GM10266 (cell line): Measurements from ENCODE around the gene USH2A.

ENCODE experiments used
- DNase-seq: peaks from one replicate; pipeline ENCODE4 v3.0.0; 2012; ENCODE audit errors: extremely low spot score
- CTCF ChIP-seq: IDR thresholded peaks from 2 replicates; pipeline ENCODE4 v1.5.1; 2012; ENCODE audit warnings: mild to moderate bottlenecking, low read depth; ENCODE audit not compliant: control insufficient read depth, insufficient read depth; ENCODE audit errors: missing control alignments

The USH2A gene

DNA sequence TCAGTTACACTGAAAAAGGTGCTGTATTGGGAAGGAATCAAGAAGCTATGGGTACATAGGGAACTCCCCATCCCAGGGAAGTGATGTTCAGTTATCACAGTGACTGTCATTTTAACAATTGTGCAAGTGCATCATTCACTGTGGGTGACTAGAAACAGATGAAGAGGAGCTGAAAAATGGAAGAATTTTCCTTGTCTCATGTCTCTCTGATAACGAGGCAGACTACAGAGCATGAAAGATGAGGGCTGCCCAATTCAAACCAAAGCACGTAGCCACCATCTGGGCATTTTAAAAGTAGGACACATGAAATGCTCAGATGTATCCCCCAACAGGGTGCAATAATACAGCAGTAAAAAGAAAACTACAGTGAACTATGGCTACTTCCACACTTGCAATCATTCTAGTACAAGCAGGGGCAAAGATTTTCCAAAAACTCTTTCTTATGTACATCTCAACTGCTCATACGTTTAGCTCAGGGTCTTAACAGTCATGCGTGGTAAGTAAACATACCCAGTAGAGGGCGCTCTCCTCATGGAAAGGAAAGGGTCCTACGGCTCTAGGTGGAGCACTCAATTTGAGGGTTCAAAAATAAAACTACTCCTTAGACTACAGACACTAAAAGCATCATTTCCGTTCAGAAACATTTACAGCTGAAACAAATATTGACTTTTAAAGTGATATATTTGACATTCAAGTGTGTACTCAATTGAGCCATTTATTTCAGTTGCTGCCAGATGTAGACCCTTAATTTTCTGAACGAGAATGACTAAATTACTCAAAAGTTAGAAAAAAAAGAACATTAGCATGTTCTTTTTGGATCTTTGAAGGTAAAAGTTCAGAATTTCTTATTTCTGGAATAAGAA is 713.0 kb downstream of the USH2A start:
- peak; percentile 40 for DNase-seq

GRCh38 chr1:215704089-215704860 is 719.0 kb downstream of the USH2A start:
- TF ChIP-seq CTCF: no peak
- DNase-seq: no peak

More for the DNA sequence above, 713.0 kb downstream of the USH2A start:
- TF ChIP-seq CTCF: peak; percentile 63

DNA sequence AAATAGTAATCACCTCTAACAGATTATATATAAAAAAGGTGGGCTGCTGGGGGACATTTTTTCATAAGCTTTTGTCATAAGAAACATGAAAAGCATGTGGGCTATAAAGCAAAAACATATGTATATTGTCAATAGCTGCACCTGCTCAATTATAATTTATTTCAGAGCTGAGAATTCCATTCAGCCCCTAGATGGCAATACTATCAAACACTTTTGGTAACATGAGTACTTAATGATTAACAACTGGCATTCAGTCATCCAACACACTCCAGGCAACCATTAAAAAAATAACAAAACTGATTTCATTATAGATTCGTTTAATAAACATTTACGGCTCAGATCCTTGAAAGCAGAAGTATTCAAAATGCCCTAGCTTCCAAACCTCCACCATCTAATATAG is 741.0 kb downstream of the USH2A start:
- DNase-seq: no peak

DNA sequence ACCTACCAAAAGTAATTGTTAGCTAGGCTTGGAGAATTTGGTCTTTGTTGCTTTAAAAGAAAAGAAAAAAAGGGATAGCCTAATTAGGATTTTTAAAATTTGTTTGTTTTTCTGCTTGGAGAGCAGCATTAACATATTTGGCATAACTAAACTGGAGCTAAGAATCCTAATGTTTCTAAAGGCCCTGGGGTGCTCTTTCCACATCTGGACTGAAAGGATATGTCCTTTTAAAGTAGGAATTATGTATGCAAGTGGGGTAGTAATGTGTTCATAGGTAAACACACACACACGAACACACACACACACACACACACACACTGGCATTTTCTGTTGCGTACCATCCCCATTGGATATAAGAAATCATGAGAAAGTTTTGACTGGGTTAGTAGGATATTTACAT is 742.2 kb downstream of the USH2A start:
- TF ChIP-seq CTCF: no peak
- no peak for DNase-seq

More for the DNA sequence above, 741.0 kb downstream of the USH2A start:
- TF ChIP-seq CTCF: no peak

DNA sequence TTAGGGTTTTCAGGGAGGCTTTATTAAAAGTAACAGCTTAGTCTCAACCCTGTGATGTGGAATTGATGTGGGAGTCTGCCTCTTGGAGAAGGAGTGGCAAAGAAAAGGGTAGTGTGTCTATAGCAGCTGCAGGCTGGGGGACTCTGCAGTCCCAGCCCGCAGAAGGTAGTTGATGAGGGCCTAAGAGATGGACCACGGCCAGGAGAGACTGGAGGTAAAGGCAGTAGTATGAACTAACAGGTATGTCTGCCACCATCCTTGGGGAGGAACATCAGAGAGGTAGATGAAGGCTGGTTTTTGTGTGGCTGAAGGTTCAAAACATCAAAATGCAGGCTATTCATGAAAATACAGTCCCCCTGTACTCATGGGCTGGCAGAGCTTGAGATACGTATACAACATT is 744.0 kb downstream of the USH2A start:
- DNase-seq: no peak
- no peak for TF ChIP-seq CTCF

GRCh38 chr1:215677112-215677511 is 746.1 kb downstream of the USH2A start:
- TF ChIP-seq CTCF: no peak
- no peak for DNase-seq

DNA sequence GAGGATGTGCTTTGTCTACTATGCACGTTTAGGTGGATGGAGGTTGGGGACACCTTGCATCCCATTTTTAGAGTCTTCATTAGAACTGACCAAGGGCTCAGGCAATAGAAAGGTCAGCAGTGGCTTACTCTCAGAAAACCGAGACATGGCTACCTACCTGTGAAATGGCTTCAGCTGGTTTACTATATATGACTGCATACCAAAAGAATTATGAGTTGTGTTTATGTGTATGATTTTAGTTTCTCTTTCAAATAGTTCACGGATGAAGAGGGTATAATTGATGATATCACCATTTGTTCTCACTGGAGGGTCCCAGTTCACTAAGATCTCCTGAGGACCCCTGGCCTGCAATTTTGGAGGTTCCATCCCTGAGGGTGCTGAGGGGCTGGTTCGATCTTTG is 749.3 kb downstream of the USH2A start:
- no peak for TF ChIP-seq CTCF
- no peak for DNase-seq
